H9 (cell line): Measurements from ENCODE around the gene NFKBIZ. TPM values are rescaled to one million over a fixed set of nuclear protein-coding genes. Genes with fewer than 3 reads are reported as not detected.

Source experiments
- DNase-seq: peaks from one replicate; pipeline ENCODE4 v3.0.0-alpha.2; 2017
- H2AFZ ChIP-seq: one replicate; pipeline ENCODE4 v1.6.1; 2013; ENCODE audit warnings: mild to moderate bottlenecking, low read length, control low read depth, moderate library complexity
- H2AK5ac ChIP-seq: 2 replicates; pipeline ENCODE4 v1.6.1; 2013; ENCODE audit warnings: low read length, control low read depth, mixed read lengths; ENCODE audit not compliant: insufficient read length
- H2BK120ac ChIP-seq: one replicate; pipeline ENCODE4 v1.6.1; 2013; ENCODE audit warnings: low read depth, mild to moderate bottlenecking, low read length, control low read depth, inconsistent platforms; ENCODE audit not compliant: poor library complexity, severe bottlenecking
- H2BK12ac ChIP-seq: 2 replicates; pipeline ENCODE4 v1.6.1; 2013; ENCODE audit warnings: low read length, control low read depth, mixed read lengths, low read depth; ENCODE audit not compliant: insufficient read length
- H2BK15ac ChIP-seq: 2 replicates; pipeline ENCODE4 v1.6.1; 2013; ENCODE audit warnings: low read depth, low read length, control low read depth
- H2BK20ac ChIP-seq: one replicate; pipeline ENCODE4 v1.6.1; 2013; ENCODE audit warnings: low read depth, mild to moderate bottlenecking, low read length, control low read depth, inconsistent platforms; ENCODE audit not compliant: poor library complexity, severe bottlenecking
- H2BK5ac ChIP-seq: 2 replicates; pipeline ENCODE4 v1.6.1; 2013; ENCODE audit warnings: low read length, control low read depth, mixed read lengths; ENCODE audit not compliant: insufficient read length
- H3K14ac ChIP-seq: 2 replicates; pipeline ENCODE4 v1.6.1; 2013; ENCODE audit warnings: low read length, control low read depth; ENCODE audit not compliant: insufficient read depth
- H3K18ac ChIP-seq: 2 replicates; pipeline ENCODE4 v1.6.1; 2013; ENCODE audit warnings: low read depth, mild to moderate bottlenecking, mixed read lengths, low read length, control low read depth; ENCODE audit not compliant: insufficient read length
- H3K23ac ChIP-seq: 2 replicates; pipeline ENCODE4 v1.6.1; 2013; ENCODE audit warnings: low read length, control low read depth, mixed read lengths, low read depth; ENCODE audit not compliant: insufficient read length
- H3K23me2 ChIP-seq: 2 replicates; pipeline ENCODE4 v1.6.1; 2013; ENCODE audit warnings: low read depth, mild to moderate bottlenecking, mixed read lengths, low read length, control low read depth; ENCODE audit not compliant: insufficient read length, poor library complexity, severe bottlenecking
- H3K27ac ChIP-seq: 2 replicates; pipeline ENCODE4 v1.5.1; 2013; ENCODE audit warnings: low read length, control low read depth, mixed read lengths, low read depth; ENCODE audit not compliant: insufficient read length
- H3K27me3 ChIP-seq: 2 replicates; pipeline ENCODE4 v1.6.1; 2013; ENCODE audit warnings: low read length, control low read depth, inconsistent platforms; ENCODE audit not compliant: insufficient read depth
- H3K4ac ChIP-seq: 2 replicates; pipeline ENCODE4 v1.6.1; 2013; ENCODE audit warnings: low read depth, mild to moderate bottlenecking, control low read depth, inconsistent platforms, low read length, moderate library complexity
- H3K4me1 ChIP-seq: 2 replicates; pipeline ENCODE4 v1.6.1; 2013; ENCODE audit warnings: low read length, control low read depth, inconsistent platforms; ENCODE audit not compliant: insufficient read depth
- H3K4me2 ChIP-seq: 2 replicates; pipeline ENCODE4 v1.6.1; 2013; ENCODE audit warnings: low read length, control low read depth, mixed read lengths; ENCODE audit not compliant: insufficient read length, insufficient read depth
- H3K56ac ChIP-seq: 2 replicates; pipeline ENCODE4 v1.6.1; 2013; ENCODE audit warnings: low read depth, mild to moderate bottlenecking, mixed read lengths, low read length, control low read depth; ENCODE audit not compliant: insufficient read length
- H3K79me1 ChIP-seq: 2 replicates; pipeline ENCODE4 v1.6.1; 2013; ENCODE audit warnings: low read depth, mild to moderate bottlenecking, moderate library complexity, low read length, control low read depth, inconsistent platforms; ENCODE audit not compliant: insufficient read depth, poor library complexity, severe bottlenecking
- H3K79me2 ChIP-seq: 2 replicates; pipeline ENCODE4 v1.6.1; 2013; ENCODE audit warnings: low read length, control low read depth, inconsistent platforms; ENCODE audit not compliant: insufficient read depth
- H3K9ac ChIP-seq: 2 replicates; pipeline ENCODE4 v1.6.1; 2013; ENCODE audit warnings: low read length, control low read depth, mixed read lengths; ENCODE audit not compliant: insufficient read length; ENCODE audit errors: extremely low read depth
- H3K9me3 ChIP-seq: one replicate; pipeline ENCODE4 v1.6.1; 2013; ENCODE audit warnings: low read depth, low read length, inconsistent platforms; ENCODE audit not compliant: control insufficient read depth
- H3T11ph ChIP-seq: one replicate; pipeline ENCODE4 v1.6.1; 2013; ENCODE audit warnings: mild to moderate bottlenecking, low read length, control low read depth, inconsistent platforms
- H4K20me1 ChIP-seq: one replicate; pipeline ENCODE4 v1.6.1; 2013; ENCODE audit not compliant: control insufficient read depth, insufficient read length, insufficient read depth
- H4K5ac ChIP-seq: 2 replicates; pipeline ENCODE4 v1.6.1; 2013; ENCODE audit warnings: low read depth, mild to moderate bottlenecking, mixed read lengths, low read length, control low read depth; ENCODE audit not compliant: insufficient read length
- H4K8ac ChIP-seq: replicated peaks from 2 replicates; pipeline ENCODE4 v1.6.1; 2013; ENCODE audit warnings: low read length, control low read depth, mixed read lengths, low read depth; ENCODE audit not compliant: insufficient read length
- H4K91ac ChIP-seq: 2 replicates; pipeline ENCODE4 v1.6.1; 2013; ENCODE audit warnings: low read depth, mild to moderate bottlenecking, moderate library complexity, mixed read lengths, low read length, control low read depth; ENCODE audit not compliant: insufficient read length
- H3K27ac Mint-ChIP-seq, 3 experiments: 2 replicates in 2 of 3; 3 replicates in 1 of 3; pipeline ENCODE4 v1.8.0; 2020 to 2021; ENCODE audit warnings: mixed read lengths in 3 of 3, mild to moderate bottlenecking in 1 of 3, moderate library complexity in 1 of 3
- H3K27me3 Mint-ChIP-seq: 2 replicates; pipeline ENCODE4 v1.8.0; 2021; ENCODE audit warnings: low read depth, mild to moderate bottlenecking, moderate library complexity, mixed read lengths
- H3K36me3 Mint-ChIP-seq, 3 experiments: 2 replicates in 2 of 3; 3 replicates in 1 of 3; pipeline ENCODE4 v1.8.0; 2020 to 2021; ENCODE audit warnings: low read depth in 3 of 3, mixed read lengths in 3 of 3; ENCODE audit not compliant: insufficient read depth in 1 of 3
- H3K4me1 Mint-ChIP-seq, 2 experiments: 2 replicates each; pipeline ENCODE4 v1.8.0; 2020; ENCODE audit warnings: mixed read lengths in 2 of 2
- H3K4me3 Mint-ChIP-seq, 2 experiments: 2 replicates in 1 of 2; 3 replicates in 1 of 2; pipeline ENCODE4 v1.8.0; 2020 to 2021; ENCODE audit warnings: mild to moderate bottlenecking in 2 of 2, mixed read lengths in 2 of 2, moderate library complexity in 1 of 2
- H3K9me3 Mint-ChIP-seq, 2 experiments: 2 replicates in 1 of 2; 3 replicates in 1 of 2; pipeline ENCODE4 v1.8.0; 2020; ENCODE audit warnings: mild to moderate bottlenecking in 2 of 2, mixed read lengths in 2 of 2, moderate library complexity in 1 of 2
- WGBS: extraction: QIAGEN DNeasy Blood & Tissue Kit; methylation state at CpG from one replicate; pipeline ENCODE4 v1.1.7; 2013; ENCODE audit warnings: missing lambda C conversion rate, low lambda C conversion rate, mixed read lengths; ENCODE audit not compliant: insufficient read length; ENCODE audit errors: extremely low coverage; 5-methylcytosine and 5-hydroxymethylcytosine counted together
- total RNA-seq: library from RNA; stranded (reverse); gene quantifications from 2 replicates; pipeline ENCODE4 v1.2.1, GENCODE V29; 2021
- TF ChIP-seq, protein P1 (sequence below): fragments of 200-600 bp; sonication (generic); conservative IDR thresholded peaks from 3 replicates; pipeline ENCODE4 v1.8.0; 2021; ENCODE audit warnings: antibody characterized with exemption, mild to moderate bottlenecking

Gene NFKBIZ
- total RNA-seq, 1 experiment from 2014 or later, result 11.1 TPM

DNA sequence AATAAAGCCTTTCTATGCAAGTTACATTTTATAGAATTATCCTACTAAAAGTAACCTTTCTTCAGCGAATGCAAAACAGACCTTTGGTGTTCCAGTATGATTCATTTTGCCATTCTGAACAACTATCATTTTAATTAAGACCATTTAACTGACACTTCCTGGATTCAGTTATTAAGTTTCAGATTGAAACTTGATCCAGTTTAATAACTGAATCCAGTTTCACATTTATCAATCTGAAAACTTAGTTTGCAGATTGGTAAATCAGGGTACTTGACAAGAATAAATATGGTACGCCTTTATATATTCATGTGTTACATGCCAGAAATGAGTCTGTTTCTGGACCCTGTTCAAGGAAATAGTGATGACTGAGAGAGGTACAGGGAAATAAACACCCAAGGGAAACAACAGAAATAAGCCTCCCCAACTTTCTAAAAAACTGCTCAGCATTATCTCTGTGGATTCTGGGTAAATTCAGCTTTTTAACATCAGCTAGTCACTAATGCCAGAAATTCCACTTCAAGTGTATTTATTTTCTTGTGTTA lies 23.3 kb upstream of the NFKBIZ start:
- no peaks in the 10 kb centered on the region for H3K79me1 ChIP-seq
- DNase-seq, result no peak
- no peak overlapping the region for H3K23ac ChIP-seq

More for the DNA sequence above, 23.3 kb upstream of the NFKBIZ start:
- H2BK5ac ChIP-seq, result no peak overlapping the region
- no peak overlapping the region for H4K5ac ChIP-seq
- no peak overlapping the region for H3K4me2 ChIP-seq
- H2BK120ac ChIP-seq, result no peak overlapping the region
- H2BK12ac ChIP-seq, result no peak overlapping the region
- H4K20me1 ChIP-seq, result no peaks in the 10 kb centered on the region
- H3K27ac Mint-ChIP-seq, result no peak overlapping the region
- no peak overlapping the region for H4K91ac ChIP-seq
- no CpG with 5 or more reads among the region's 2 CpGs for WGBS
- no peak overlapping the region for H3K4me3 Mint-ChIP-seq
- no peaks in the 10 kb centered on the region for H3K79me2 ChIP-seq
- no peak overlapping the region for H2AK5ac ChIP-seq
- no peaks in the 10 kb centered on the region for H3K9me3 Mint-ChIP-seq
- H3K36me3 Mint-ChIP-seq, result peaks cover 4 to 8% (median 6%) of the 10 kb centered on the region in 3 experiments; a peak in 6 of 7 replicates
- no peak overlapping the region for H3K56ac ChIP-seq
- H3K4me1 ChIP-seq, result no peaks in the 10 kb centered on the region; the same call in 1 of the 2 replicates
- H3T11ph ChIP-seq, result no peak overlapping the region
- H3K18ac ChIP-seq, result no peak overlapping the region
- no peaks in the 10 kb centered on the region for H3K9me3 ChIP-seq
- TF ChIP-seq, protein P1, sequence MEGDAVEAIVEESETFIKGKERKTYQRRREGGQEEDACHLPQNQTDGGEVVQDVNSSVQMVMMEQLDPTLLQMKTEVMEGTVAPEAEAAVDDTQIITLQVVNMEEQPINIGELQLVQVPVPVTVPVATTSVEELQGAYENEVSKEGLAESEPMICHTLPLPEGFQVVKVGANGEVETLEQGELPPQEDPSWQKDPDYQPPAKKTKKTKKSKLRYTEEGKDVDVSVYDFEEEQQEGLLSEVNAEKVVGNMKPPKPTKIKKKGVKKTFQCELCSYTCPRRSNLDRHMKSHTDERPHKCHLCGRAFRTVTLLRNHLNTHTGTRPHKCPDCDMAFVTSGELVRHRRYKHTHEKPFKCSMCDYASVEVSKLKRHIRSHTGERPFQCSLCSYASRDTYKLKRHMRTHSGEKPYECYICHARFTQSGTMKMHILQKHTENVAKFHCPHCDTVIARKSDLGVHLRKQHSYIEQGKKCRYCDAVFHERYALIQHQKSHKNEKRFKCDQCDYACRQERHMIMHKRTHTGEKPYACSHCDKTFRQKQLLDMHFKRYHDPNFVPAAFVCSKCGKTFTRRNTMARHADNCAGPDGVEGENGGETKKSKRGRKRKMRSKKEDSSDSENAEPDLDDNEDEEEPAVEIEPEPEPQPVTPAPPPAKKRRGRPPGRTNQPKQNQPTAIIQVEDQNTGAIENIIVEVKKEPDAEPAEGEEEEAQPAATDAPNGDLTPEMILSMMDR, result no peak
- H3K14ac ChIP-seq, result no peak overlapping the region
- H3K27me3 Mint-ChIP-seq, result no peaks in the 10 kb centered on the region
- H3K9ac ChIP-seq, result no peak overlapping the region
- H3K27me3 ChIP-seq, result no peaks in the 10 kb centered on the region
- no peak overlapping the region for H2AFZ ChIP-seq
- no peaks in the 10 kb centered on the region for H3K23me2 ChIP-seq
- H4K8ac ChIP-seq, result no peak overlapping the region
- peaks cover 21 to 28% of the 10 kb centered on the region in 2 experiments for H3K4me1 Mint-ChIP-seq
- no peak overlapping the region for H3K4ac ChIP-seq
- no peak overlapping the region for H3K27ac ChIP-seq
- H2BK20ac ChIP-seq, result no peak overlapping the region
- H2BK15ac ChIP-seq, result no peak overlapping the region
